ACC112 (cell line): Measurements from ENCODE around the gene SFTPB.

ENCODE experiments used
- H2AFZ ChIP-seq: fragments of 200-600 bp; sonication (generic); one replicate; pipeline ENCODE4 v1.6.0; 2017; ENCODE audit warnings: antibody characterized with exemption, low read length; ENCODE audit not compliant: unreplicated experiment
- H3K27ac ChIP-seq: fragments of 200-600 bp; sonication (generic); 2 replicates; pipeline ENCODE4 v1.5.1; 2014; ENCODE audit warnings: low read depth, mild to moderate bottlenecking, antibody characterized with exemption, low read length, moderate library complexity
- H3K27me3 ChIP-seq: fragments of 200-600 bp; sonication (generic); 2 replicates; pipeline ENCODE4 v1.6.1; 2014; ENCODE audit warnings: mild to moderate bottlenecking, antibody characterized with exemption, low read length, moderate library complexity, mixed read lengths; ENCODE audit not compliant: insufficient read depth
- H3K36me3 ChIP-seq: fragments of 200-600 bp; sonication (generic); 2 replicates; pipeline ENCODE4 v1.6.1; 2016; ENCODE audit warnings: mild to moderate bottlenecking, antibody characterized with exemption, low read length, moderate library complexity, mixed read lengths; ENCODE audit not compliant: insufficient read depth
- H3K4me1 ChIP-seq: fragments of 200-600 bp; sonication (generic); one replicate; pipeline ENCODE4 v1.6.1; 2016; ENCODE audit warnings: low read length, mixed read lengths; ENCODE audit not compliant: insufficient read depth, unreplicated experiment, control insufficient read depth
- H3K4me3 ChIP-seq: fragments of 200-600 bp; sonication (generic); 2 replicates; pipeline ENCODE4 v1.5.1; 2014; ENCODE audit warnings: mild to moderate bottlenecking, low read depth, low read length
- H3K79me2 ChIP-seq: fragments of 200-600 bp; sonication (generic); one replicate; pipeline ENCODE4 v1.6.0; 2016; ENCODE audit warnings: low read length; ENCODE audit not compliant: control insufficient read depth, unreplicated experiment, insufficient read depth

Gene SFTPB

GRCh38 chr2:85655961-85656417 is 12.0 kb downstream of the SFTPB start:
- no peaks in the 10 kb centered on the region for H3K27me3 ChIP-seq
- H3K79me2 ChIP-seq = no peaks in the 10 kb centered on the region
- peak overlapping the region; percentile 77 for H3K27ac ChIP-seq
- peaks cover 23% of the 10 kb centered on the region for H3K4me1 ChIP-seq
- H2AFZ ChIP-seq = no peak overlapping the region
- H3K4me3 ChIP-seq = peak overlapping the region; percentile 2; the same call in 1 of the 2 replicates
- H3K36me3 ChIP-seq = peaks cover 11% of the 10 kb centered on the region

DNA sequence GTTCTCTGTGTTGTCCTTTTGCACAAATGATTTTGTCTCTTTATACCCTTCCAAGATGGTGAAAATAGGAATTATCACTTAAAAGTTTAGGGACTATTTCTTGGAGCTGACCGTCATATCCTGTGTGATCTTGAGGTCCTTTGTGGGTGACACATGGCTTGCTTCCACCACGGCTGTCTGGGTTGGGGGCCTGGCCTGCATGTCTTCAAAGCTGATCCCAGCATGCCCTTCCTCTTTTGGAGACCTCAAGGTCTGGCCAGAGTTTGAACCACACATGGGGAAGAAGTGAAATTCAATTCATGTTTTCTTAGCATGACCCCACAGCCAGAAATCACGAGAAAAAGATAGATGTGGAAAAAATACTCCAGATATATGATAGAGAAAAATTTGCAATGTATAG is 14.0 kb downstream of the SFTPB start:
- H3K27ac ChIP-seq = no peak overlapping the region
- H3K4me3 ChIP-seq = no peak overlapping the region
- no peak overlapping the region for H2AFZ ChIP-seq
- H3K79me2 ChIP-seq = no peaks in the 10 kb centered on the region
- peaks cover 35% of the 10 kb centered on the region for H3K4me1 ChIP-seq
- H3K27me3 ChIP-seq = no peaks in the 10 kb centered on the region
- peaks cover 18% of the 10 kb centered on the region for H3K36me3 ChIP-seq

GRCh38 chr2:85652056-85652455 is 15.9 kb downstream of the SFTPB start:
- peaks cover 27% of the 10 kb centered on the region for H3K36me3 ChIP-seq
- H3K4me1 ChIP-seq = peaks cover 43% of the 10 kb centered on the region
- H3K4me3 ChIP-seq = no peak overlapping the region
- H3K27ac ChIP-seq = peak overlapping the region; percentile 63
- H3K27me3 ChIP-seq = no peaks in the 10 kb centered on the region
- no peak overlapping the region for H2AFZ ChIP-seq
- H3K79me2 ChIP-seq = no peaks in the 10 kb centered on the region

GRCh38 chr2:85651097-85651496 is 16.9 kb downstream of the SFTPB start:
- Histone ChIP-seq H3K4me3 (no peak overlapping the region), H3K79me2 (no peaks in the 10 kb centered on the region), H3K4me1 (peaks cover 38% of the 10 kb centered on the region), H2AFZ (no peak overlapping the region), H3K27me3 (no peaks in the 10 kb centered on the region), H3K36me3 (peaks cover 34% of the 10 kb centered on the region), H3K27ac (no peak overlapping the region)

GRCh38 chr2:85650456-85650855 is 17.5 kb downstream of the SFTPB start:
- peaks cover 38% of the 10 kb centered on the region for H3K36me3 ChIP-seq
- 0 out of 2 replicates have a peak overlapping the region, but pooled peaks have one; percentile 22 for H3K27ac ChIP-seq
- no peak overlapping the region for H2AFZ ChIP-seq
- H3K4me3 ChIP-seq = no peak overlapping the region
- H3K4me1 ChIP-seq = peaks cover 31% of the 10 kb centered on the region
- no peaks in the 10 kb centered on the region for H3K27me3 ChIP-seq
- no peaks in the 10 kb centered on the region for H3K79me2 ChIP-seq

DNA sequence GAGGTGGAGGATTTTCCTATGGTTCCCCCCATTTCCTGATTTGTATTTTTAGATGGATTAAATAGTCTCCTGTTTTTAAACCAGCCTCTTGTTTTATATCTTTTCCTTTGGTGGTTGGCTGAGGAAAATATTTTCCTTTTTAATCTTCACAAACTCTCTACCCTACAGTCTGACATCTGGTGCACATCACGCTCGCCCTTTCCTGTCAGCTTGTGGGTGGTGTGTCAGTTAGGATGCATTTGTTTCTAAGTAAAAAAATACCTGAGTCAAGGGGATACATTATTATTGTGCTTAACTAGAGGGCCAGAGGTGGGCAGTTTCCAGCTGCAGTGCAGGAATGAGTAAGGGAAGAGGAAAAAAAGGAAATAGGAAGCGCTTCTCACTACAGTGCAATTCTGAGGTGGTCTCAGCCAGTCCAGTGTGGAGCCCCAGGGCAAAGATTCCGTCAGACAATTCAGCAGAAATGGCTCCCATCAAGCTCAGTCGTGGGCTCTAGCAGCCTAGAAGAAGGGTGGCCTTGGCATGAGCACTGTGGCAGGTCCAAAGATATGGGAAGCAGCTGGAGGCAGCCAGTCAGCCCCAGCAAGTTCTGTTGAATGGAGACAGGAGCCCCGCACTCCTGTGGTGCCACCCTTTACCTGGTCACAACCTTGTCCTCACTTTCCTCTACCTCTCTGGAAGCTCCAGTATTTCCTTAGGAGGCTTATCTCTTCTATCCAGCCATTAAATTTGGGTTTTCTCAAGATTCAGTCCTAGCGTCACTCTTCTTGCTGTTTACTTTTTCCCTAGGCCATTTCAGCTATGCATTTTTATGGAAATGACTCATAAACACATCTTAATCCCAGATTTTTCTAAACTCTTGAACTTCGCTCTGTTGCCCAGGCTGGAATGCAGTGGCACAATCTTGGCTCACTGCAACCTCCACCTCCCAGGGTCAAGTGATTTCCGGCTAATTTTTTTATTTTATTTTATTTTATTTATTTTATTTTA is 18.5 kb downstream of the SFTPB start:
- peak overlapping the region; percentile 91 for H3K27ac ChIP-seq
- peaks cover 30% of the 10 kb centered on the region for H3K4me1 ChIP-seq
- H3K4me3 ChIP-seq = no peak overlapping the region
- H3K36me3 ChIP-seq = peaks cover 38% of the 10 kb centered on the region
- no peaks in the 10 kb centered on the region for H3K79me2 ChIP-seq
- H2AFZ ChIP-seq = no peak overlapping the region
- H3K27me3 ChIP-seq = no peaks in the 10 kb centered on the region

- no peaks in the 10 kb centered on the region for H3K79me2 ChIP-seq
- H3K27me3 ChIP-seq = no peaks in the 10 kb centered on the region
- H3K36me3 ChIP-seq = peaks cover 35% of the 10 kb centered on the region
- no peak overlapping the region for H3K4me3 ChIP-seq
- H3K4me1 ChIP-seq = peaks cover 30% of the 10 kb centered on the region
- H2AFZ ChIP-seq = no peak overlapping the region
- H3K27ac ChIP-seq = peak overlapping the region; percentile 91
Measured at GRCh38 chr2:85648619-85649018, 19.4 kb downstream of the SFTPB start.

- Histone ChIP-seq H3K27ac (peak overlapping the region; percentile 21; the same call in 1 of the 2 replicates), H3K4me3 (no peak overlapping the region), H3K4me1 (peaks cover 27% of the 10 kb centered on the region), H3K36me3 (peaks cover 35% of the 10 kb centered on the region), H3K79me2 (no peaks in the 10 kb centered on the region), H3K27me3 (no peaks in the 10 kb centered on the region), H2AFZ (no peak overlapping the region)
Measured at GRCh38 chr2:85647823-85648526, 20.0 kb downstream of the SFTPB start.

- H2AFZ ChIP-seq = no peak overlapping the region
- H3K4me1 ChIP-seq = peaks cover 20% of the 10 kb centered on the region
- H3K27me3 ChIP-seq = no peaks in the 10 kb centered on the region
- no peaks in the 10 kb centered on the region for H3K79me2 ChIP-seq
- no peak overlapping the region for H3K27ac ChIP-seq
- H3K4me3 ChIP-seq = no peak overlapping the region
- peaks cover 45% of the 10 kb centered on the region for H3K36me3 ChIP-seq
Measured at GRCh38 chr2:85646166-85646565, 21.8 kb downstream of the SFTPB start.

- Histone ChIP-seq H3K27me3 (no peaks in the 10 kb centered on the region), H3K4me1 (peaks cover 16% of the 10 kb centered on the region), H3K36me3 (peaks cover 45% of the 10 kb centered on the region), H3K79me2 (no peaks in the 10 kb centered on the region), H3K4me3 (no peak overlapping the region), H2AFZ (no peak overlapping the region), H3K27ac (no peak overlapping the region)
Measured at GRCh38 chr2:85644909-85645308, 23.1 kb downstream of the SFTPB start.
